ENCODE measurements around the gene RAB11FIP3.
A peak's percentile ranks its signal among the peaks of the same experiment; 100 is the strongest.

The RAB11FIP3 gene

GRCh38 chr16:424033-424622, 1.3 kb upstream of the RAB11FIP3 start:
- DNase-seq, result no peak

GRCh38 chr16:424623-425081, 797 bp upstream of the RAB11FIP3 start:
- DNase-seq, result peak in 1 of 2 experiments; percentile 29

GRCh38 chr16:425740-426114, 278 bp downstream of the RAB11FIP3 start:
- no peak for DNase-seq

GRCh38 chr16:426115-426905, 861 bp downstream of the RAB11FIP3 start:
- DNase-seq, result peak; percentile 13 to 31

GRCh38 chr16:426906-427249, 1.4 kb downstream of the RAB11FIP3 start:
- no peak for DNase-seq

GRCh38 chr16:427250-427649, 1.8 kb downstream of the RAB11FIP3 start:
- no peak for DNase-seq

- DNase-seq, result no peak
Measured at GRCh38 chr16:430904-431303, 5.5 kb downstream of the RAB11FIP3 start.

GRCh38 chr16:440627-441026, 15.2 kb downstream of the RAB11FIP3 start:
- DNase-seq, result no peak

GRCh38 chr16:441447-441846, 16.0 kb downstream of the RAB11FIP3 start:
- no peak for DNase-seq

GRCh38 chr16:442976-443375, 17.5 kb downstream of the RAB11FIP3 start:
- no peak for DNase-seq

GRCh38 chr16:444027-444426, 18.6 kb downstream of the RAB11FIP3 start:
- DNase-seq, result no peak

GRCh38 chr16:445566-445965, 20.1 kb downstream of the RAB11FIP3 start:
- DNase-seq, result no peak

- no peak for DNase-seq
Measured at GRCh38 chr16:450385-450784, 24.9 kb downstream of the RAB11FIP3 start.

- DNase-seq, result no peak
Measured at GRCh38 chr16:450785-451512, 25.5 kb downstream of the RAB11FIP3 start.

- no peak for DNase-seq
Measured at GRCh38 chr16:454397-454940, 29.0 kb downstream of the RAB11FIP3 start.

GRCh38 chr16:455453-455852, 30.0 kb downstream of the RAB11FIP3 start:
- no peak for DNase-seq

- no peak for DNase-seq
Measured at GRCh38 chr16:456891-457483, 31.5 kb downstream of the RAB11FIP3 start.

- no peak for DNase-seq
Measured at GRCh38 chr16:457732-458400, 32.4 kb downstream of the RAB11FIP3 start.

- DNase-seq, result no peak
Measured at GRCh38 chr16:459761-460160, 34.3 kb downstream of the RAB11FIP3 start.

- DNase-seq, result no peak
Measured at GRCh38 chr16:460787-461186, 35.3 kb downstream of the RAB11FIP3 start.

- no peak for DNase-seq
Measured at GRCh38 chr16:463071-463470, 37.6 kb downstream of the RAB11FIP3 start.

- DNase-seq, result no peak
Measured at GRCh38 chr16:466651-467050, 41.2 kb downstream of the RAB11FIP3 start.
